Upper lobe of left lung (tissue), 4 donors: ENCODE data around the gene DUOX1.

Source experiments
- EP300 ChIP-seq, 4 donors: sonication (generic); formaldehyde crosslinking; IDR thresholded peaks; one replicate each; pipeline ENCODE4 v1.5.1; 2017; ENCODE audit warnings: antibody characterized with exemption in 4 of 4, control low read depth in 2 of 4
- POLR2A ChIP-seq, 4 donors: fragments of 450-650 bp; IDR thresholded peaks; one replicate each; pipeline ENCODE4 v1.5.1; 2016 to 2017; ENCODE audit warnings: antibody characterized with exemption in 4 of 4, mild to moderate bottlenecking in 2 of 4
- POLR2AphosphoS5 ChIP-seq, 2 donors: sonication (generic); formaldehyde crosslinking; IDR thresholded peaks; one replicate each; pipeline ENCODE4 v1.5.1; 2017; ENCODE audit warnings: antibody characterized with exemption in 2 of 2
- TF ChIP-seq, protein P1 (sequence below), 6 experiments: fragments of 450-650 bp in 4 of 6; fragments of 200-600 bp in 2 of 6; sonication (generic) in 2 of 6; IDR thresholded peaks; one replicate each; pipeline ENCODE4 v1.5.1; 2016 to 2019; ENCODE audit warnings: antibody characterized with exemption in 6 of 6

DNA sequence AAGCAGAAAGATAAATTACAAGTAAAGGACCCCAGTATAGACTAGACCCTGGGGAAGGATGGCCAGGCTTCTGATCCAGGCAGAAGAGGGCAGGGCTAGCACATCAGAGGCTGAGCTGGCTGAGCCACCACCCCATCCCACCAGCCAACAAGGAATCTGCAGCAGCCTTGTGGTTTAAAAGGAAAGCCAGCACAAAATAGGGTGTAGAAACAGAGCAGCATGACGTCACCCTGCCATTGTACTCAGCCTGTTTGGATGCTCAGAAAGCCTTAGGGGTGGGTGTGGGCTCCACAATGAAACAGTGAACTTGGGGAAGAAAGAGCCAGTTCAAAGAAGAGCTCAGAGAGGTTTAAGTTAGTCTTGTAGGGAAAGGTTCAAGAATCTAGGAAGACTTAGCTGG is 28.2 kb downstream of the DUOX1 start:
- TF ChIP-seq, protein P1, sequence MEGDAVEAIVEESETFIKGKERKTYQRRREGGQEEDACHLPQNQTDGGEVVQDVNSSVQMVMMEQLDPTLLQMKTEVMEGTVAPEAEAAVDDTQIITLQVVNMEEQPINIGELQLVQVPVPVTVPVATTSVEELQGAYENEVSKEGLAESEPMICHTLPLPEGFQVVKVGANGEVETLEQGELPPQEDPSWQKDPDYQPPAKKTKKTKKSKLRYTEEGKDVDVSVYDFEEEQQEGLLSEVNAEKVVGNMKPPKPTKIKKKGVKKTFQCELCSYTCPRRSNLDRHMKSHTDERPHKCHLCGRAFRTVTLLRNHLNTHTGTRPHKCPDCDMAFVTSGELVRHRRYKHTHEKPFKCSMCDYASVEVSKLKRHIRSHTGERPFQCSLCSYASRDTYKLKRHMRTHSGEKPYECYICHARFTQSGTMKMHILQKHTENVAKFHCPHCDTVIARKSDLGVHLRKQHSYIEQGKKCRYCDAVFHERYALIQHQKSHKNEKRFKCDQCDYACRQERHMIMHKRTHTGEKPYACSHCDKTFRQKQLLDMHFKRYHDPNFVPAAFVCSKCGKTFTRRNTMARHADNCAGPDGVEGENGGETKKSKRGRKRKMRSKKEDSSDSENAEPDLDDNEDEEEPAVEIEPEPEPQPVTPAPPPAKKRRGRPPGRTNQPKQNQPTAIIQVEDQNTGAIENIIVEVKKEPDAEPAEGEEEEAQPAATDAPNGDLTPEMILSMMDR (IDR thresholded peaks at IDR 0.05), result no peak
- TF ChIP-seq POLR2AphosphoS5 (IDR thresholded peaks at IDR 0.05) (no peak), POLR2A (IDR thresholded peaks at IDR 0.05) (no peak), EP300 (IDR thresholded peaks at IDR 0.05) (no peak)
